Measurements from ENCODE around the gene AACS.

Gene AACS

DNA sequence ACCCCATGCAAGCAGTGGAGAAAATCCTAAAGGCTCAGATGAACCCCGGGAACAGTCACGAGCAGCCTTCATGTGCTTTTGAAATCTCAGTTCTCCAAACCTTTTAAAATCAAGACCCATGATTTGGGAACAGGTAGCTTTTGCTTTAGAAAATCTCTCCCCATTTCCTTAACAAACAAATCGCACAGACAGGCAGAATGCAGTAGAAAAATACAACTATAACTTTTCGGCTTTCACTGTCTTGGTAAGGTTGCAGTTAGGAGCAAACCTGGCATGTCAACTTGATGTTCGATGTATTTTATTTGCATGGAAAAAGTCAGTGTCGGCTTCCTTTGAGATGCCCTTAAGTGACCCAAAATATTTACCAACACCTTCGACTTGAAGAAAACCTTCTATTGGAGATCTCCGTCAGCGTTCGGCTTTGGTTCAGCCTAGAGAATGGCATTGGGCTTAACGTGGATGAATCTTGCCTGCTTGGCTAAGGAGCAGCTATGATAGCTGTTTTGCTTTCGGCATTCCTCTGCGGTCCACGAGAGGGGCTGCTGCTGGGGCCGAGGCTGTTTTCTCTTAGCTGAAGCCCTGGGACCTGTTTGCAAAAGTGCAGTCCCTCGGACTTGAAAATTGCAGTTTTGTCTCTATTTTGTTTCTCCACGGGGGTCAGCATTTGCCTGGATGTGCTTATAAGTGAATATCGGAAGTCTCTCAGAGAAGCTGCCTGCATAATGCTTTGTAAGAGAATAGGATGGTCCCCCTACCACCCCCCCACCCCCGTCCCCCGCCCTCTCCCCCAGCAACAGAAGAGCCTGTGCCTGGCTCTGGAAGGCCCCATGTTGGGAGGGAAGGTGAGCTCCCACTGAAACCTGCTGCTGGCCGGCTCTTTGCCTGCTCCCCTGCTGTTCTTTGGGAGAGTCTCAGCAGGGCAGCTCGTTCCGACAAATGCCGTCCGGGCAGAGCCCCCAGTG, 122.8 kb downstream of the AACS start:
- no peak for DNase-seq

DNA sequence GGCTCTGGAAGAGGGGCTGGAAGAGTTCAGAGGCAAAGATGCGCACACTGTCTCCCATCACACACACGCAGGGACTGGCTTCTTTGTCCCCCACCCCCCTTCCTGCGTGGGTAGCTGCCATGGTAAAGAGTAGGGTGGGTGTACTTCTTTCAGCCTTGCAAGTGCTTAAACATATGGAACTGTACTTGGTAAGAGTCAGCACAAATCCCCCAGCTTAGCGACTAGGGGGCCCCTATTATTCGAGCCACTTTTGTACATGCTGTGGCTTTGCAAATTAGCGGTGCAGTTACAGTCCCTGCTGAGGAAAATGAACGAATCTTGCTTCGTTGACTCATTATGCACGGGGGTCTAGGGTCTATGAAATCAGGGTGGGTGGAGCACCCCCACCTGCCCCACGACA, 123.8 kb downstream of the AACS start:
- no peak for DNase-seq

DNA sequence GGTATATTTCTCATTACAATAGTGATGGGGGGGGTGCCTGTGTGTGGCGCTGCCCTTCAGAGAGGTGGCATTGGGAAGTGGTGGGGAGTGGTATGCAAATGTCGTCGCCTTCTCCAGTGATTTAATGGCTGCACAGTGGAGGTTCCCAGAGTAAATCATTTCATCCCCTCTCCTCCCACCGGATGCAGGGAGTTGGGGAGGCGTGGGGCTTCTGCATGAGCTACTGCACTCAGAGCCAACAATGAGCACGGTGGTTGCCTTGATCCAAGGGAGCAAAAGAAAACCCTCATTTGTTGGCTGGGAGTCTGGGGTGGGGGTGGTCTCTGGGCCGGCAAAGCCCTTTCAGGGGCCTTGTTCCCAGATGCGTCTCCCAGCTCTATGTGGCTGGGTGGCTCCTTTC, 124.3 kb downstream of the AACS start:
- DNase-seq, result no peak

DNA sequence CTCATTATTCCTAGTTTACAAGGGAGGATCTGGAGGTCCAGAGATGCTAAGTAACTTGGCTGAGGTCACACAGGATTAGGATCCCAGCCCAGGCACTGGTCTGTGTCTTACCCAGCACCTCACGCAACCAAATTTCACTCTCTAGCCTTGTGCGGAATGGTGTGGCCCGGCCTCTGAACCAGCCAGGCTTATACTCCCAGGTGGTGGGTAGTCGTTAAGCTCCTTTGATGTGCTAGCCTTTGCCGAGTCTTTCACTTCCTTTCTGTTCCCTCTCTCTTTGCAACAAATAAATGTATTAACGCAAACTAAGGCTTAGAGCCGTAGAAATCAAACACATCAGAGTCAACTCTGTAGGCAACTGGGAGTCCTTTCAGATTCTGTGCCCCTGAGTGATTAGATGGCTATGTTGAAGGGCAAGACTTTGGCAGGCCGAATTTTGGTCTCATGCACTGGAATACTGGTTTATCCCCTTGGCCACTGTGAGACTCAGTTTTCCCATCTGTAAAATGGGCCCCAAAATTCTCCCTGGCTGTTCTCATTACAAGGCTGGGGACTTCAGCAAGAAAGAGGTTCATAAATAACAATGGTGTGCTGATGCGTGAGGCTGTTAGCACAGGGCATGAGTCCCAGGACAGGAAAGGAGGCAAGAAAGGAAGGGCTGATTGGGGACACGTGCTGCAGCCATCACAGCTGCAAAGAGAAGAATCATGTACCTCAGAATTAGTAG, 126.3 kb downstream of the AACS start:
- DNase-seq, result no peak

DNA sequence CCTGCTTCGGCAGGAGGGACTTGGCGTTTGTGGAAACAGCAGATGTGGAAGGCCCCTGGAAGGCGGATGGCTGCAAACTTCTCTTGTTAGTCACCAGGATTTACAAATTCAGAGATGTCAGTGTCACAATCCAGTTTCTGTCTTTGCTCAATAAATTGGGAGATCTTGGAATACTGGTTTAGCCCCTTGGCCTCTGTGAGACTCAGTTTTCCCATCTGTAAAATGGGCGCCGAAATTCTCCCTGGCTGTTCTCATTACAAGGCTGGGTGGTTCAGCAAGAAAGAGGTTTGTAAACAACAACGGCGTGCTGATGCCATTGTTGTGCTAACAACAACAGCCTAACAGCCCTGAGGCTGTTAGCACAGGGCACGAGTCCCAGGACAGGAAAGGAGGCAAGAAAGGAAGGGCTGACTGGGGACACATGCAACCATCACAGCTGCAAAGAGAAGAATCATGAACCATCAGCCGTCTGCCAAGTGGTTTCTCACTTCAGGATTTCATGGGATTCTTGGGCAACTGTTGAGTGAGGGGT, 127.5 kb downstream of the AACS start:
- DNase-seq, result no peak

Data from stimulated activated CD4-positive, alpha-beta T cell treated with anti-CD3 and anti-CD28 coated beads, Interleukin-4, amount 100 ng/mL, for 1 hour (primary cell).